ENCODE data around the gene CCDC175. TPM values are rescaled to one million over a fixed set of nuclear protein-coding genes. Genes with fewer than 3 reads are reported as not detected.

Gene CCDC175
- total and polyA plus RNA-seq, 10 of the 15 experiments (the other 5 are each of a cell fraction or from before 2014, with no cell fraction given) = not detected

- TF ChIP-seq BHLHE40 (IDR thresholded peaks at IDR 0.05; ENCODE audit: borderline replicate concordance in 1 of 2, low read depth in 2 of 2, low read length in 1 of 2) (no peak), ATF7 (IDR thresholded peaks at IDR 0.05; ENCODE audit: low read depth) (no peak), SUPT20H (IDR thresholded peaks at IDR 0.05; ENCODE audit: borderline replicate concordance, control insufficient read depth, low read depth, low read length) (no peak), YBX1 (IDR thresholded peaks at IDR 0.05) (no peak)
Measured at GRCh38 chr14:59507063-59507751, 69.4 kb downstream of the CCDC175 start (continued).

- in situ Hi-C loops (cut with MboI) = no loop called here
- ATAC-seq (no peak), FAIRE-seq (no peak), DNase-seq (ENCODE audit: low read depth, low spot score) (no peak)
- H3K27ac ChIP-seq (ENCODE audit: control insufficient read depth, insufficient read depth) = no peak overlapping the region
- no peaks in the 10 kb centered on the region for H3K4me1 ChIP-seq (ENCODE audit: control insufficient read depth, insufficient read depth, low read length)
- BruUV-seq (replicated peaks) = no TSS peak
- H3K79me2 ChIP-seq (ENCODE audit: control insufficient read depth, insufficient read depth, low read length) = no peaks in the 10 kb centered on the region
- 88% methylated on average over 4 of the region's 4 CpGs for WGBS (ENCODE audit: insufficient coverage, insufficient replicate concordance, low lambda C conversion rate, missing lambda C conversion rate)
- ChIA-PET SMC1A (ENCODE audit: uncharacterized antibody, unreplicated experiment) (interaction anchor here (1.0 to 1.7 kb wide), 6 partner anchors 8 to 74 kb away, joined by 3 to 5 read pairs (median 4); partner anchors contain the start of gene CCDC175), RAD21 (ENCODE audit: unreplicated experiment) (interaction anchor here (0.9 to 1.2 kb wide), 2 partner anchors 19 to 73 kb away, joined by 3 to 6 read pairs; partner anchors contain the start of genes CCDC175, JKAMP and L3HYPDH), POLR2A (no interaction called here), CTCF (interaction anchor here (0.6 to 12.6 kb wide), 4 partner anchors 17 to 875 kb away, joined by 3 to 147 read pairs (median 3); partner anchors contain the start of gene CCDC175)
- H4K20me1 ChIP-seq (ENCODE audit: control insufficient read depth, insufficient read depth) = no peaks in the 10 kb centered on the region
- no peak overlapping the region for H3K9ac ChIP-seq (ENCODE audit: control insufficient read depth, insufficient read depth, low read length)
- no peak overlapping the region for H3K4me3 ChIP-seq
- no peak overlapping the region for H2AFZ ChIP-seq (ENCODE audit: control insufficient read depth, low read depth, low read length)
- peaks cover 0 to 15% of the 10 kb centered on the region in 2 experiments; a peak in 3 of 4 replicates for H3K36me3 ChIP-seq (ENCODE audit: control insufficient read depth in 2 of 2, insufficient read depth in 2 of 2, low read length in 1 of 2)
- intact Hi-C loops (cut with micrococcal nuclease; ENCODE audit: unreplicated experiment) = no loop called here
- H3K27me3 ChIP-seq (replicated peaks in 1 of 2; ENCODE audit: control insufficient read depth in 2 of 2, insufficient read depth in 2 of 2, low read length in 1 of 2) = no peaks in the 10 kb centered on the region
- H3K4me2 ChIP-seq (ENCODE audit: control insufficient read depth, insufficient read depth) = no peak overlapping the region
- no peaks in the 10 kb centered on the region for H3K9me3 ChIP-seq (replicated peaks; ENCODE audit: control insufficient read depth, insufficient read depth, low read length)
- TF ChIP-seq CEBPZ (IDR thresholded peaks at IDR 0.05; ENCODE audit: low read depth, low read length) (no peak), SIN3A (IDR thresholded peaks at IDR 0.05; ENCODE audit: low read depth, low read length) (no peak), GATAD2B (conservative IDR thresholded peaks at IDR 0.05; ENCODE audit: low read depth) (no peak), MLLT1 (IDR thresholded peaks at IDR 0.05) (no peak), PBX3 (IDR thresholded peaks at IDR 0.05; ENCODE audit: insufficient replicate concordance, low read depth, low read length) (no peak), STAT3 (IDR thresholded peaks at IDR 0.05; ENCODE audit: low read depth, low read length) (no peak), JUND (IDR thresholded peaks at IDR 0.05; ENCODE audit: low read depth, low read length) (no peak), CEBPB (IDR thresholded peaks at IDR 0.05; ENCODE audit: borderline replicate concordance in 1 of 2, low read depth in 2 of 2, low read length in 2 of 2) (no peak), ETV6 (conservative IDR thresholded peaks at IDR 0.05 in 1 of 2, IDR thresholded peaks at IDR 0.05 in 1 of 2; ENCODE audit: borderline replicate concordance in 1 of 2, low read depth in 1 of 2) (no peak), GABPA (IDR thresholded peaks at IDR 0.05; ENCODE audit: low read depth) (no peak), RELA (IDR thresholded peaks at IDR 0.05; ENCODE audit: borderline replicate concordance, partially characterized antibody) (no peak), DPF2 (IDR thresholded peaks at IDR 0.05) (no peak)
Measured at GRCh38 chr14:59503256-59503655, 73.4 kb downstream of the CCDC175 start.

All from GM12878 (cell line).